SK-N-SH treated with all-trans-retinoic acid at 6 μM for 48 hours (cell line): ENCODE data around the gene ACTN1.

Source experiments
- CREB5 ChIP-seq: fragments of 250-450 bp; sonication (Bioruptor Pico); IDR thresholded peaks from 2 replicates; pipeline ENCODE4 v1.5.1; 2020; ENCODE audit warnings: low read depth, mild to moderate bottlenecking, moderate library complexity
- GLIS3 ChIP-seq: fragments of 250-450 bp; sonication (Bioruptor Pico); IDR thresholded peaks from 2 replicates; pipeline ENCODE4 v1.5.0; 2020; ENCODE audit warnings: mild to moderate bottlenecking, moderate library complexity
- PATZ1 ChIP-seq: fragments of 250-450 bp; sonication (Bioruptor Pico); IDR thresholded peaks from 2 replicates; pipeline ENCODE4 v1.8.0; 2020; ENCODE audit warnings: mild to moderate bottlenecking, moderate library complexity, borderline replicate concordance
- SNAI2 ChIP-seq: fragments of 250-450 bp; sonication (Bioruptor Pico); IDR thresholded peaks from 2 replicates; pipeline ENCODE4 v1.5.0; 2020; ENCODE audit warnings: mild to moderate bottlenecking, moderate library complexity
- TCF4 ChIP-seq: fragments of 250-450 bp; sonication (Bioruptor Pico); IDR thresholded peaks from 2 replicates; pipeline ENCODE4 v1.8.0; 2021; ENCODE audit warnings: mild to moderate bottlenecking, moderate library complexity, borderline replicate concordance
- ZFP30 ChIP-seq: fragments of 450-650 bp; formaldehyde crosslinking; IDR thresholded peaks from 2 replicates; pipeline ENCODE4 v1.5.0; 2022; ENCODE audit warnings: mild to moderate bottlenecking, moderate library complexity
- ZNF565 ChIP-seq: fragments of 450-650 bp; formaldehyde crosslinking; conservative IDR thresholded peaks from 2 replicates; pipeline ENCODE4 v1.5.0; 2020; ENCODE audit warnings: low read depth, mild to moderate bottlenecking, moderate library complexity
- ZNF70 ChIP-seq: fragments of 450-650 bp; formaldehyde crosslinking; IDR thresholded peaks from 2 replicates; pipeline ENCODE4 v1.5.0; 2020; ENCODE audit warnings: mild to moderate bottlenecking, moderate library complexity
- ZNF8 ChIP-seq: fragments of 450-650 bp; formaldehyde crosslinking; IDR thresholded peaks from 2 replicates; pipeline ENCODE4 v1.5.0; 2020; ENCODE audit warnings: mild to moderate bottlenecking, moderate library complexity

- TF ChIP-seq ZNF8 (CRISPR knock-in tag) (no peak), CREB5 (CRISPR knock-in tag) (no peak), SNAI2 (no peak), GLIS3 (CRISPR knock-in tag) (no peak), ZNF565 (no peak), TCF4 (CRISPR knock-in tag) (no peak), ZFP30 (no peak), PATZ1 (CRISPR knock-in tag) (no peak), ZNF70 (no peak)
Measured at GRCh38 chr14:68927089-68927488, 52.0 kb downstream of the ACTN1 start.
